Stimulated activated naive CD4-positive, alpha-beta T cell (primary cell): ENCODE data around the gene C5AR2.
"Not testable (repeated sequence)": the region's sequence is repeated elsewhere in the genome, so short reads cannot be mapped to it uniquely, and the experiment has no call there.

Experiments
- DNase-seq, 6 experiments: peaks; one replicate each; lab custom pipeline; 2025; lab: John Stamatoyannopoulos, UW

The C5AR2 gene

DNA sequence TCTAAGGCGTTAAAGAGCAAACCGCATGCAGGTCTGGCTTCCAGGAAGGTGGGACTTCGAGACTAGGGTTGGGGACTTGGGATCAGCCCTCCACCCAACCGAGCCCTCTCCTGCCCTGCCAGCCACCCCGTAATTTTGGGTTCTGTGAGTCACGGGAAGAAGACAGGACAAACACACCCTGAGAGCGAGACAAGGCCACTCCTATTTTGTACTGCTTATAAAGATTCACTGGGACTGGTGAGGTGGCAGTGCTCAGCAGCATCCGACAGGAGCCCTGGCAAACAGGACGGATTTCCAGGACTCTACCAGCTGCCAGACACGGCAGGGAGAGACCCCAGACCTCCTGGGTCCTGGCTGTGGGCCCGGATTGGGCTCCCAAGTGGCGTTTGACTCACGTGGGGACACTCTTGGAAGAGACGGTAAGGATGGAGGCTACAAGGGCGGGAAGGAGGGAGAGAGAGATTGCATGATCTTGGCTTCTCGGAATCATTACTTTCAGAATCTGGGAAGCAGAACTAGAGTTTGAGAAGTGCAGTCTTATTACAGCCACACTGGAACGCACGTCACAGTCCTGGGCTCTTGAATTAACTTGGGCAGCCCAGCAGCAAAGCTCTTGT lies at the start of gene C5AR2:
Gene C5AR2 (plus strand): TSS at position 245 of the 617 bp plus-strand sequence. CDS start 8,625 bp downstream, outside the sequence.
- no peak for DNase-seq

DNA sequence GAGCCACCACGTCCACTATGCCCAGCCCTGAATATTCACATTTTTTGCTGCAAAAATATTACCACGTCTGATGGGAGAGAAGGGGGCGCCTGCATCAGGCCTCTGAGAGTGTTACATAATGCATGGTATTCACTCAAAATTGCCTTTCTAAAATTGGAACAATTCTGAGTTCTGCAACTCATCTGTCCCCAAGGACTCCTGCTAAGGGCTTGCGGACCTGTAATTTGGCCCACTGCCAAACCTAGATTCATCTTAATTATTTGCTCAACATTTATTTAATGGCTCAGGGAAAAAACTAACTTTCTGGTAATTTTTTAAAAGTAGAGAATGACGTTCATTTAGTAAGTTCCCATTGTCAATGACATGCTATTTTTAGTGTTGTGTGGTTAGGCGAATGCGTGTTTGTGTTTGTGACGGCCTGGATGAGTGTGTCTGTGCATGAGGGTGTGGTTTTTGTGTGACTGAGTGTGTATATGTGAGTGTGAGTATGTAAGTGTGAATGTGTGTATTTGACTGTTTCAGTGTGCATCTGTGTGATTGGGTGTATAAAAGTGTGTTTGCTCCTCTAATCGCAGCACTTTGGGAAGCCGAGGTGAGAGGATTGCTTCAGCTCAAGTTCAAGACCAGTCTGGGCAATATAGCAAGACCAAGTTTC lies 48.4 kb upstream of the C5AR2 start:
- DNase-seq, result no peak

DNA sequence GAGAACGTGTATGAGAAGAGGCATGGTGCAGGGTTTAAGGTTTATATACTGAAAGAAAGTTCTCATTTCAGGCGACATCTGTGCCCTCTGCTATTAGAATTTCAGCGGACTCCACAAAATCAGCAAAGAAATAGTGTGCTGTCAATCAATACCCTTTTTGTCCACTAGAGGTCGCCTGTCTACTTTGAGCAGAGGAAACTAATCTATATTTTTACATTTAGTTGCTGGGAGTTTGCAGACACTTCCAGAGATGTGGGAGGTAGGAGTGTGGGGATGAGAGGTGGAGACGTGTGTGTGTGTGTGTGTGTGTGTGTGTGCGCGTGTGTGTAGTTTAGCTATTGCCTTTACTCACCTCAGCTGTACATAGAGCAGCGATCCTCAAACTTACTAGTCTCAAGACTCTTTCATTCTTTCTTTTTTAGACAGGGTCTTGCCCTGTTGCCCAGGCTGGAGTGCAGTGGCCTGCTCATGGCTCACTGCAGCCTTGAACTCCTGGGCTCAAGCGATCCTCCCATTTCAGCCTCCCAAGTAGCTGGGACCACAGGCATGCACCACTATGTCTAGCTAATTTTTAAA lies 47.6 kb upstream of the C5AR2 start:
- DNase-seq, result peak; percentile 3 to 82 (median 21)

DNA sequence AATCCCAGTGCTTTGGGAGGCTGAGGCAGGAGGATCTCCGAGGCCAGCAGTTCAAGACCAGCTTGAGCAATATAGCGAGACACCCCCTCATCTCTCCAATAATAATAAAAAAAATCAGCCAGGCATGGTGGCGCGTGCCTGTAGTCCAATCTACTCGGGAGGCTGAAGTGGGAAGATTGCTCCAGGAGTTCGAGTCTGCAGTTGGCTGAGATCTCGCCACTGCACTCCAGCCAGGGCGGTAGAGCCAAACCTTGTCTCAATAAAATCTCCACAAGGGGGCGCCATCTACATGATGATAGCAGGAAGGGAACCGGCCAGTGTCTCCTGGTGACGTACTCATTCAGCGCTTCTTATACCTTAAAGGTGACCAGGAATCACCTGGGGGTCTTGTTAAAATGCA lies 35.9 kb upstream of the C5AR2 start:
- peak; percentile 39 to 82 (median 68) for DNase-seq

DNA sequence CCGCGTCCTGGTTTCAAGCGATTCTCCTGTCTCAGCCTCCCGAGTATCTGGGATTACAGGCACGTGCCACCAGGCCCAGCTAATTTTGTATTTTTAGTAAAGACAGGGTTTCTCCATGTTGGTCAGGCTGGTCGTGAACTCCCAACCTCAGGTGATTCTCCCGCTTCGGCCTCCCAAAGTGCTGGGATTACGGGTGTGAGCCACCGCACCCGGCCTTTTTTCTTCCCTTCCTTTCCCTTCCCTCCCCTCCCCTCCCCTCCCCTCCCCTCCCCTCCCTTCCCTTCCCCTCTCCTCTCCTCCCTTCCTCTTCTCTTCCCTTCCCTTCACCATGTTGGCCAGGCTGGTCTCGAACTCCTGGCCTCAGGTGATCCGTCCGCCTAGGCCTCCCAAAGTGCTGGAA lies 31.1 kb upstream of the C5AR2 start:
- DNase-seq, result not testable (repeated sequence)

DNA sequence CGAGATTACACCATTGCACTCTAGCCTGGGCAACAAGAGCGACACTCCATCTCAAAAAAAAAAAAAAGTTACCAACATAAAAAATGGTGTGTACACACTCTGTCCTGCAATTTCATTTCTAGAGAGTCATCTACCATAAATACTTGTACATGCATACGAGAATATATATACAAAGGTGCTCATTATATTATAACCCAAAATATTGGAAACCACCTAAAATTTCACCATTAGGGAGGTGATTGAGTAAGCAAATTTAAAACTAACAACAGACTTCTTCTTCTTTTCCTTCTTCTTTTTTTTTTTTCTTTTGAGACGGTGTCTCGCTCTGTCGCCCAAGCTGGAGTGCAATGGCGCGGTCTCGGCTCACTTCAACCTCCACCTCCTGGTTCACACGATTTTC lies 29.7 kb upstream of the C5AR2 start:
- DNase-seq, result no peak

DNA sequence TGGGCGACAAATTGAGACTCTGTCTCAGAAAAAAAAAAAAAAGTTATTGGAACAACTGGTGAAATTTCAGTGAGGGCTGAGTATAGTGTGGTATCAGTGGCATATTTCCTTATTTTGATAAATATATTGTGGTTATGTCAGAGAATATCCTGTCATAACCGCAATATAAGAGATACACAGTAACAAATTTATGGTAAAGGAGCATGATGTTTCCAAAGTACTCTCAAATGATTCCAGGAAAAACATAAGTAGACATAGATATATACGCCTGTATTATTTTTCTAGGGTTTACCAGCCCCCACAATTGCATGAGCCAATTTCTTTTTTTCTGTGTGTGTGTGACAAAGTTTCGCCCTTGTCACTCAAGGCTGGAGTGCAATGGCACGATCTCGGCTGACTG lies 28.0 kb upstream of the C5AR2 start:
- no peak for DNase-seq

DNA sequence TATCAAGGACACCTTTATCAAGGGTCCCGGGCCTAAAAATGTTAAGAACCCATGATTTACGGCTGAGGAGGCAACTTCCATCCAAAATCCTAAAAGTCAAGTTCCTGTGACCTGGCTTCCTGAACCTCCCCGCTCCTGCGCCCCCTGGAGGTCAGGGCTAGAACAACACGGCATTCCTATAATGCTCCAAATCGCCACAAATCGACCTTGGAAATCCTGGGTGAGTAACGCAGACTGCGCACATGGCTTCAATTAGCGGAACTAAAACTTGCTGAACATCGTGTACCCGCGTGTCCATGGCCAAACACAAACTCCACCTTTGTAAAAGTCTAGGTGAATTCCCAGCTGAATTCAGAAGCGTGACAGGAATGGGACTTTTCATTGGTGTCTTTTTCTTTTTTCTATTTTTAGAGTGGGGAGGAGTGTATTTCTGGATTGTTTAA lies 26.6 kb upstream of the C5AR2 start:
- DNase-seq, result peak in 5 of 6 experiments; percentile 33 to 62 (median 42)

DNA sequence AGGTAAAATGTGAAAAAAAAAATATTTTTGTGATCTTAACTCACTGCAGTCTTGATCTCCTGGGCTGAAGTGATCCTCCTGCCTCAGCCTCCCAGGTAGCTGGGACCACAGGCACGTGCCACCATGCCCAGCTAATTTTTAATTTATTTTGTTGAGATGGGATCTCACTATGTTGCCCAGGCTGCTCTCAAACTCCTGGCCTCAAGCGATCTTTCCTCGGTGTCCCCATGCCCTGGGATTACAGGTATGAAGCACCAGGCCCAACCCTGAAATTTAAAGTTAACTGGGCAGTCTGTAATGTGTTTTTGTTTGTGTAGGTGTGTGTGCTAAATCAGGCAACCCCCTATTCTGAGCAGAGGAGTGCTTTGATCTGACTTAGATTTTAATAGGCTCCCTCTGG lies 25.7 kb upstream of the C5AR2 start:
- DNase-seq, result no peak

DNA sequence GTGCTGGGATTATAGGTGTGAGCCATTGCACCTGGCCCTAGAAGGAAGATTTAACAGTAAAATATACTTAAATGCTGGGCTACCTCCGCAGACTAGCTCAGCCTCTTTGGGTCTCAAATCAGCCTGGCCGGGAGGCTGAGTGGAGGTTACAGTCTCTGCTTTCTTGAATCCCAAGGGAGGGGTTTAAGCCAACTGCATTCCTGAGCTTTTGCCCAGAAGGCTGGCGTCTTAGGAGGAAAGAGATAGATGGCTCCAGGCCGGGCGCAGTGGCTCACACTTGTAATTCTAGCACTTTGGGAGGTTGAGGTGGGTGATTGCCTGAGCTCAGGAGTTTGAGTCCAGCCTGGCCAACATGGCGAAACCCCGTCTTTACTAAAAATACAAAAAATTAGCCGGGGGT lies 22.9 kb upstream of the C5AR2 start:
- no peak for DNase-seq

DNA sequence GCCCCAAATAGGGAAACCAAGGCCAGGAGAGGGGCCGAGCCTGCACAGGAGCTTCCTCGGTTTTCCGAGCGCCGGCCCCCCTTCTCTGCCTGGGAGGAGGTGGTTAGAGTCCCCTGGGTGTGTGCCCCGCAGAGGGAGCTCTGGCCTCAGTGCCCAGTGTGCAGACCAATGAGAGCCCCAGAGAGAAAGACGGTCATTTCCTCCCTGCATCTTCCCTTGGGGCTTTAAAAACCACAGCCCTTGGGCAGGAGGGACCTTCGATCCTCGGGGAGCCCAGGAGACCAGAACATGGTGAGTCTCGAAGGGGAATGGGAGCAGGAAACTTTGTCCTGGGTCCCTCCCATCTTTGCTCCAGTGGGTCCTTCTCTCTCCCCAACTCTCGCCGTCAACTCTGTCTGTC lies 22.4 kb upstream of the C5AR2 start, which contains the start of gene C5AR1:
Gene C5AR1 (plus strand): TSS at position 254 of the 400 bp plus-strand sequence. CDS start 35 bp downstream, at position 289.
- no peak for DNase-seq

DNA sequence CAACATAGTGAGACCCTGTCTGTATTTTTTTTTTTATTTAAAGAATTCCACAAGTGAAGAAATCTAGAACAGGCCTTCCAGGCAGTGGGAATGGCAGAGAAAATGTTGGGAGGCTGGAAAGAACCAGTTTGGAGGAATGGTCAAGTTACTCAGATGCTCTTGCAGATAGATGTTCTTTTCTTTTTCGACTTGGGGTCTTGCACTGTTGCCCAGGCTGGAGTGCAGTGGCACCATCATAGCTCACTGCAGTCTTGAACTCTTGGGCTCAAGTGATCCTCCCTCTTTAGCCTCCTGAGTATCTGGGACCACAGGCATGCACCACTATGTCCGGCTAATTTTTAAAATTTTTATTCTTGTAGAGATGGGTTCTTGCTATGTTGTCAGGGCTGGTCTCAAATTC lies 21.7 kb upstream of the C5AR2 start:
- no peak for DNase-seq

DNA sequence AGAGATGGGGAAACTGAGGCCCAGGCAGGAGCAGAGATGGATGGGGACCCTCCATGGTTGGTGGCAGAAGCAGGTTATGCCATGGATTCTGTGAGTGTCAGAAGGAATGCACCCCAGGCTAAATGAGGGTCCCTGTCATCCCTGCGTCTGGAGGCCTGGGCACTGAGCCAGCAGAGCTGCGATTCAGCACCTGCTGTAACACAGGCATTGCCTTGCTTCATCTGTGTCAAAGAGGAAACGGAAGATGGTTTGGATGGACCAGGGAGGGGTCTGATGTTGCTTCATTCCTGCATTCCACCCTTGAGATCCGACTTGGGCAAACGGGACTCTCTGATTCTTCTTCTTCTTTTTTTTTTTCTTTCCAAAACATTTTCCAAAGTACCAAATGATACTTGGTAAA lies 21.2 kb upstream of the C5AR2 start:
- no peak for DNase-seq

DNA sequence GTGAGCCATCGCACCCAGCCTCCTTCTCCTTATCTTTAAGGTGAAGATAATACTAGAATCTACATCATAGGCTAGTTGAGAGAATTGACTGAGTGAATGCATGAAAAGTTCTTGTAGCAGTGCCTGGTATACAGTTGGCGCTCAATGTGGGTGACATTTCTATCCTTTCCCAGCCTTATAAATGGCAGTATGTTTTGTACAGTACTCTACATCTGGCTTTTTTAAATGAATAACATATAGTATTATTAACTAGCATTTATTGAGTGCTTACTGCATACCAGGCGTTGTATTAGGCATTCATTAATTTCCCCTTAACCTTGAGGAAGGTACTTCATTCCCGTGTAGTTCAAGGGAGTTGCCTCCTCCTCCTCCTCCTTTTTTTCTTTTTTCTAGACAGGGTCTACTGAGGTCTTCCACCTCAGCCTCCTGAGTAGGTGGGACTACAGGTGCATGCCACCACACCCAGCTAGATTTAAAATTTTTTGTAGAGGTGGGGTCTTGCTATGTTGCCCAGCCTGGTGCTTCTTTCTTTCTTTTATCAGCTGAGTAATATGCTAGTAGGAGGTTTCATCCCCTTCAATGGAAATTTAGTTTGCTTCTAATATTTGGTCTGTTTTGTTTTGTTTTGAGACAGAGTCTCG lies 19.5 kb upstream of the C5AR2 start:
- DNase-seq, result no peak

DNA sequence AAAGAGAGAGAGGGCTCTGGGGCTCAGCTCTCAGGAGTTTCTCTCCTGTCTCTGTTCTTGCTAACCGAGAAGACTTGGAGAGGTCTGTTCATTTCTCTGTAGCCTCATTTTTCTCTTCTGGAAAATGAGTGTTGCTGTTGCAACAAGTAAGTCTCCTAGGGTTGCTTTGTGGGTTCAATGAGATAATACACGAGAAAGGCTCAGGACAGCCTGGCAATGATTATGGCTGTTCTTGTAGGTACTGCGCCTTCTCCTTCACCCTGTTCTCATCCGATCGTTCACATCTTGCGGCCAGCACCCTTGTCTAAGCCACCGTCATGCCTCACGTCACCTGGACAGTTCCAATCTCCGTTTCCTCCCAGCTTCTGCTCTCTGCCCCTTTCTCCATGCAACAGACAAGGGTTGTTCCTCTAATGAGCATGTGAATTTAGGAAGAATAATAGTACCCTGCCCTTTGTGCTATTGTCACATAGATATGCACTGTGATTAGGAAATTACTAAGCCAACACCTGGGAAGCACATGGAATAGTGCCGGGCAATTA lies 18.1 kb upstream of the C5AR2 start:
- DNase-seq, result no peak

DNA sequence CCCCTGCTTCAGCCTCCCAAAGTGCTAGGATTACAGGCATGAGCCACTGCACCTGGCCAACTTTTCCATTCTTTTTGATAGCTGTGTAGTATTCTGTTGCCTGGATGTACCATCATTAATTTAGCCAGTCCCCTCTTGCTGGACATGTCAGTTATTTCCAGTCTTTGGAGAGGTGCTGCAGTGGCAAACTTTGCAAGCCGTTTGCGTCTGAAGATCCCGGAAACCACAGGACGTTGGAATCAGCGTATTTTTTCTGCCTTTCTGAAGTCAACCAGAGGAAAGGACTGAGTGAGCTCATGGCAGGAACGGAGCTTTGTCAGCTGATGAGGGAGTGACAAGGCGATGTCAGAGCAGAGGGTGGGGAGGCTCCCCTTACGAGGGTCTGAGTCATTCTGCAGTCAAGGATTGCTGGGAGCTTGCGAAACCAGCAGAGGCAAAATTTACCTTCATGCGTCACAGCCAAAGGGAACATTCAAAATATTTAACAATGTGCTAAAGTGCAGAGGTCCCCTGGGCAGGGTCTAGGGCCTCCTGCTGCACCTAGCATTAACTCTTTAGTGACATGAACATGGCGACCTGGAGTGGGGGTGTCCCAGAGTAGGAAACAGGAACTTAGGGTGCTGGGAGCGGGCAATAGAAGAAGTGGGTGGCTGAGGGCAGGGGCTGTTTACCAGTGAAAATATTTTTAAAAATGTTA lies 16.7 kb upstream of the C5AR2 start:
- DNase-seq, result no peak

DNA sequence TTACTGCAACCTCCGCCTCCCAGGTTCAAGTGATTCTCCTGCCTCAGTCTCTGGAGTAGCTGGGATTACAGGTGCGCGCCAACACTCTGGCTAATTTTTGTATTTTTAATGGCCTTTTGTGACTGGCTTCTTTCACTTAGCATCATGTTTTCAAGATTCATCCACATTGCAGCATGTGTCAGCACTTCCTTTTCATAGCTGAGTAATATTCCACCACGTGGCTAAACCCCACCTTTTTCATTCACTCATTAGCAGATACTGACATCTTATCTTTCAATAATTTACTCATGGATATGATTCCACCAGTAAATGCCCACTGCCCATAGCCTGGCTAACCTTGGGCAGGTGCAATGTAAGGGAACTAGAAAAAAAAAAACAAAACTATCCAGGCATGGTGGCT lies 15.5 kb upstream of the C5AR2 start:
- DNase-seq, result no peak

DNA sequence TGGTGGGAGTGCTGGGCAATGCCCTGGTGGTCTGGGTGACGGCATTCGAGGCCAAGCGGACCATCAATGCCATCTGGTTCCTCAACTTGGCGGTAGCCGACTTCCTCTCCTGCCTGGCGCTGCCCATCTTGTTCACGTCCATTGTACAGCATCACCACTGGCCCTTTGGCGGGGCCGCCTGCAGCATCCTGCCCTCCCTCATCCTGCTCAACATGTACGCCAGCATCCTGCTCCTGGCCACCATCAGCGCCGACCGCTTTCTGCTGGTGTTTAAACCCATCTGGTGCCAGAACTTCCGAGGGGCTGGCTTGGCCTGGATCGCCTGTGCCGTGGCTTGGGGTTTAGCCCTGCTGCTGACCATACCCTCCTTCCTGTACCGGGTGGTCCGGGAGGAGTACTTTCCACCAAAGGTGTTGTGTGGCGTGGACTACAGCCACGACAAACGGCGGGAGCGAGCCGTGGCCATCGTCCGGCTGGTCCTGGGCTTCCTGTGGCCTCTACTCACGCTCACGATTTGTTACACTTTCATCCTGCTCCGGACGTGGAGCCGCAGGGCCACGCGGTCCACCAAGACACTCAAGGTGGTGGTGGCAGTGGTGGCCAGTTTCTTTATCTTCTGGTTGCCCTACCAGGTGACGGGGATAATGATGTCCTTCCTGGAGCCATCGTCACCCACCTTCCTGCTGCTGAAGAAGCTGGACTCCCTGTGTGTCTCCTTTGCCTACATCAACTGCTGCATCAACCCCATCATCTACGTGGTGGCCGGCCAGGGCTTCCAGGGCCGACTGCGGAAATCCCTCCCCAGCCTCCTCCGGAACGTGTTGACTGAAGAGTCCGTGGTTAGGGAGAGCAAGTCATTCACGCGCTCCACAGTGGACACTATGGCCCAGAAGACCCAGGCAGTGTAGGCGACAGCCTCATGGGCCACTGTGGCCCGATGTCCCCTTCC lies 11.8 kb upstream of the C5AR2 start:
- DNase-seq, result no peak

DNA sequence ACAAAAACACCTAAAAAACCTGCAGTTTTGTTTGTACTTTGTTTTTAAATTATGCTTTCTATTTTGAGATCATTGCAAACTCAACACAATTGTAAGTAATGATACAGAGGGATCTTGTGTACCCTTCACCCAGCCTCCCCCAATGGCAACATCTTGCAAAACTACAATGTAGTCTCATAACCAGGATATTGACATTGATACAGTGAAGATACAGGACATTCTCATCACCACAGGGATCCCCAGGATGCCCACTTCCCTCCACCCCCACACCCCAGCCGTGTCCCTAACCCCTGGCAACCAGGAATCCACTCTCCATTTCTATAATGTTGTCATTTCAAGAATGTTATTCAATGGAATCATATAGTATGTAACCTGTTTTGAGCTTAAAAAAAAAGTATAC lies 10.3 kb upstream of the C5AR2 start:
- DNase-seq, result no peak

DNA sequence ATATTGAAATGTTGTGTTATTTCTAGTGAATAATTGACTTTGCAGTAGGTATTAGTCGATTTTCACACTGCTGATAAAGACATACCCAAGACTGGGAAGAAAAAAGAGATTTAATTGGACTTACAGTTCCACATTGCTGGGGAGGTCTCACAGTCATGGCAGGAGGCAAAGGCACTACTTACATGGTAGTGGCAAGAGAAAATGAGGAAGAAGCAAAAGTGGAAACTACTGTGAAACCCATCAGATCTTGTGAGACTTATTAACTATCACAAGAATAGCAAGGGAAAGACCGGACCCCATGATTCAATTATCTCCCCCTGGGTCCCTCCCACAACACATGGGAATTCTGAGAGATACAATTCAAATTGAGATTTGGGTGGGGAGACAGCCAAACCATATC lies 9.9 kb upstream of the C5AR2 start:
- no peak for DNase-seq

DNA sequence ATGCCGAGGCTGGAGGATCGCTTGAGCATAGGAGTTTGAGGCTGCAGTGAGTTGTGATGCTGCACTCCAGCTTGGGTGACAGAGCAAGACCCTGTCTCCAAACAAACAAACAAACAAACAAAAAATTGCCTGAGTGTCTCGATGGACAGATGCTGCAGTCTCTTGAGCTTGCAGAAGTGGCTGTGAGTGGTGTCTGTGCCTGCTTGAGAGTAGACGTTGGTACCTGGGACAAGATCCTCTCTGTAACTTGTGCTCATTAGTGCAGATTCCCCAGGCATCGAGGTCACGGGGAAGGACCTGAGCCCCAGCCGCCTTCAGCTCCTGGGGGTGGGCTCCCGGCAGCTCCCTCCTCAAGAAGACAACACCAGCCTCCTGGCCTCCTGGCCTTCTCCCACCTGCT lies 8.6 kb upstream of the C5AR2 start:
- DNase-seq, result no peak
